Stimulated activated CD8-positive, alpha-beta memory T cell treated with anti-CD3 and anti-CD28 coated beads, Interleukin-7, amount 100 ng/mL, for 1 hour (primary cell): ENCODE results near the gene TNPO3.

Source experiments
- DNase-seq, 2 donors: peaks; one replicate each; pipeline ENCODE4 v3.0.0-alpha.2; 2020; ENCODE audit warnings: low read depth in 2 of 2

The TNPO3 gene

GRCh38 chr7:128939075-128939860 is 115.6 kb downstream of the TNPO3 start:
- no peak for DNase-seq

GRCh38 chr7:128938544-128939074 is 116.3 kb downstream of the TNPO3 start:
- no peak for DNase-seq

GRCh38 chr7:128937647-128938543 is 117.0 kb downstream of the TNPO3 start, which contains the start of gene IRF5:
Gene IRF5 (plus strand): TSS chr7:128937927. CDS start chr7:128942082, 4,155 bp downstream.
- DNase-seq = no peak

- DNase-seq = no peak
These were observed 117.7 kb downstream of the TNPO3 start for GRCh38 chr7:128937271-128937646.

- DNase-seq = no peak
These were observed 118.1 kb downstream of the TNPO3 start for GRCh38 chr7:128936798-128937197.

- DNase-seq = no peak
These were observed 119.6 kb downstream of the TNPO3 start for GRCh38 chr7:128935342-128935730.

- no peak for DNase-seq
These were observed 120.3 kb downstream of the TNPO3 start for GRCh38 chr7:128934361-128935341.

- DNase-seq = no peak
These were observed 121.6 kb downstream of the TNPO3 start for GRCh38 chr7:128933180-128933891.

GRCh38 chr7:128932862-128933179 is 122.1 kb downstream of the TNPO3 start:
- DNase-seq = no peak

- no peak for DNase-seq
These were observed 122.7 kb downstream of the TNPO3 start for GRCh38 chr7:128931965-128932861.

GRCh38 chr7:128931190-128931798 is 123.6 kb downstream of the TNPO3 start:
- no peak for DNase-seq

GRCh38 chr7:128928882-128929788 is 125.8 kb downstream of the TNPO3 start:
- DNase-seq = no peak

GRCh38 chr7:128928159-128928813 is 126.6 kb downstream of the TNPO3 start:
- DNase-seq = no peak

GRCh38 chr7:128924707-128925588 is 130.0 kb downstream of the TNPO3 start:
- no peak for DNase-seq

GRCh38 chr7:128923411-128923800 is 131.5 kb downstream of the TNPO3 start:
- DNase-seq = no peak

GRCh38 chr7:128922496-128923410 is 132.2 kb downstream of the TNPO3 start:
- DNase-seq = no peak
